ENCODE data around the gene GSE1.

GSE1 gene

DNA sequence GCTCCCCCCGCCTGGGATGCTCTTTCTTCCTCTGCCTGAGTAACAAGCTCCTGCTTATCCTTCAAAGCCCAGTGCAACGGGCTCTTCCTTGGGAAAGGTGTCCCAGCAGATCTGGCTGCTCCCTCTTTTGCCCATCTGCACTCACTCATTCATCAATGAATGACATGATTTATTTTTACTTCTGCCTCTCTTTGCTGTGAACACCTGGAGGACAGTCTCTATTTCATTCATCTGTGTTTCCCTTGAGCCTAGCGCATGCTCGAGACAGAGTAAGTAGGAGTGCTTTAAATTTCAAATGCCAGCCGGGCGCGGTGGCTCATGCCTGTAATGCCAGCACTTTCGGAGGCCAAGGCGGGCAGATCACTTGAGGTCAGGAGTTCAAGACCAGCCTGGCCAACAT, 97.6 kb downstream of the GSE1 start:
- no peak overlapping the region for H3K4me3 ChIP-seq
- DNase-seq (ENCODE audit: low spot score) = no peak

DNA sequence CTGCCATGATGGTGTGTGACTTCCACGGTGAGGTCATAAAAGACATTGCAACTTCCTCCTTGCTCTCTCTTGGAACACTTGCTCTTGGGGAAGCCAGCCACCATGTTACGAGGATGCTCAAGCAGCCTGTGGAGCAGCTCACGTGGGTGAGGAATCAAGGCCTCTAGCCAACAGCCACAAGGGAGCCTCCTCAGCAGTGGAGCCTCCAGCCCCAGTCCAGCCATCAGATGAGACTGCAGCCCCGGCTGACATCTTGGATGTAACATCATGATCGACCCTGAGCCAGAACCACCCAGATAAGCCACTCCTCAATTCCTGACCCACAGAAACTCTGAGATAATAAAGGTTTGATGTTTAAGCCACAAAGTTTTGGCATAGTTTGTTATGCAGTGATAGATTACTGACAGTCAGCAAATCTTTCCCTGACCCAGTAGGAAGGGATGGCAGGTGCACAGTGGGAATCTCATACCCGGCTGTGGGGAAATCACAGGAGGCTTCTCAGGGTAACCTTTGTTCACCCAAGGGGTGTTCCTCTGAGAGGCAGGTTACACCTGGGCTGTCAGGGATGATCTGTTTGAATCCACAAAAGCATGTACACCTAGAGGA, 99.0 kb downstream of the GSE1 start:
- H3K27ac ChIP-seq = no peak overlapping the region
- TF ChIP-seq, protein P1, sequence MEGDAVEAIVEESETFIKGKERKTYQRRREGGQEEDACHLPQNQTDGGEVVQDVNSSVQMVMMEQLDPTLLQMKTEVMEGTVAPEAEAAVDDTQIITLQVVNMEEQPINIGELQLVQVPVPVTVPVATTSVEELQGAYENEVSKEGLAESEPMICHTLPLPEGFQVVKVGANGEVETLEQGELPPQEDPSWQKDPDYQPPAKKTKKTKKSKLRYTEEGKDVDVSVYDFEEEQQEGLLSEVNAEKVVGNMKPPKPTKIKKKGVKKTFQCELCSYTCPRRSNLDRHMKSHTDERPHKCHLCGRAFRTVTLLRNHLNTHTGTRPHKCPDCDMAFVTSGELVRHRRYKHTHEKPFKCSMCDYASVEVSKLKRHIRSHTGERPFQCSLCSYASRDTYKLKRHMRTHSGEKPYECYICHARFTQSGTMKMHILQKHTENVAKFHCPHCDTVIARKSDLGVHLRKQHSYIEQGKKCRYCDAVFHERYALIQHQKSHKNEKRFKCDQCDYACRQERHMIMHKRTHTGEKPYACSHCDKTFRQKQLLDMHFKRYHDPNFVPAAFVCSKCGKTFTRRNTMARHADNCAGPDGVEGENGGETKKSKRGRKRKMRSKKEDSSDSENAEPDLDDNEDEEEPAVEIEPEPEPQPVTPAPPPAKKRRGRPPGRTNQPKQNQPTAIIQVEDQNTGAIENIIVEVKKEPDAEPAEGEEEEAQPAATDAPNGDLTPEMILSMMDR (IDR thresholded peaks at IDR 0.05) = no peak
- DNase-seq (ENCODE audit: low spot score) = no peak
- H3K4me3 ChIP-seq = no peak overlapping the region

More for the DNA sequence above, 97.6 kb downstream of the GSE1 start:
- TF ChIP-seq, protein P1 (IDR thresholded peaks at IDR 0.05) = no peak
- no peak overlapping the region for H3K27ac ChIP-seq

- Histone ChIP-seq H3K4me3 (no peak overlapping the region), H3K27ac (no peak overlapping the region)
- TF ChIP-seq, protein P1 (IDR thresholded peaks at IDR 0.05) = no peak
- DNase-seq (ENCODE audit: low spot score) = no peak
These were observed 99.7 kb downstream of the GSE1 start for GRCh38 chr16:85712801-85713200.

GRCh38 chr16:85715169-85716021, 102.3 kb downstream of the GSE1 start:
- Histone ChIP-seq H3K4me3 (no peak overlapping the region), H3K27ac (no peak overlapping the region)
- DNase-seq (ENCODE audit: low spot score) = no peak
- TF ChIP-seq, protein P1 (IDR thresholded peaks at IDR 0.05) = no peak

DNA sequence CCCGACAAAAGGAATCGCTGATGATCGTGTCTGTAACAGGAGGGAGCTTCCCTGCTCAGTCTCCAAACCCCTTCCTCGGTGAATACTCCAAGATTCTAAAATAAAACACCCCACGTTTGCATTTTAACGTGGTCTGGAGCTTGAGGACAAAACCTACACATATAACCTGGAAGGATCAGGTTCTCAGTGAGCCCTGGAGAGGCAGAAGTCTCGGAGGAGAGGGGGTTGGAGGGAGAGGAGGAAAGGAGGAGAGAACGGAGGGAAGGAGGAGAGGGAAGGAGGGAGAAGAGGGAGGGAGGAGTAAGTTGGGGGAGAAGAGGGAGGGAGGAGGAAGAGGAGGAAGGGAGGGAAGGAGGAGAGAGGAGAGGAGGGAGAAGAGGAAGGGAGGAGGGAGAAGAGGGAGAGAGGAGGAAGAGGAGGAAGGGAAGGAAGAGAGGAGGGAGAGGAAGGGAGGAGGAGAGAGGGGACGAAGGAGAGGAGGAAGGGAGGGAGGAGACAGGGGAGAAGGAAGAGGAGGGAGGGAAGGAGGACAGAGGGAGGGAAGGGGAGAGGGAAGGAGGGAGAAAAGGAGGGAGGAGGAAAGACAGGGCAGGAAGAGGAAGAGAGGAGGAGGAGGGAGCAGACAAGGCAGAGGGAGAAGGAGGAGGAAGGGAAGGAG, 103.0 kb downstream of the GSE1 start:
- no peak for DNase-seq (ENCODE audit: low spot score)
- no peak overlapping the region for H3K4me3 ChIP-seq
- TF ChIP-seq, protein P1 (IDR thresholded peaks at IDR 0.05) = no peak
- H3K27ac ChIP-seq = no peak overlapping the region

- no peak for DNase-seq (ENCODE audit: low spot score)
- no peak overlapping the region for H3K27ac ChIP-seq
- H3K4me3 ChIP-seq = no peak overlapping the region
- TF ChIP-seq, protein P1 (IDR thresholded peaks at IDR 0.05) = no peak
These were observed 103.5 kb downstream of the GSE1 start for GRCh38 chr16:85716680-85717038.

Data from coronary artery (tissue), 2 donors.